OCI-LY3 (cell line): ENCODE data around the gene HIPK1.
A peak's percentile ranks its signal among the peaks of the same experiment; 100 is the strongest.

Experiments
- EZH2phosphoT487 ChIP-seq: fragments of 200-600 bp; shearing (Covaris generic); IDR thresholded peaks from 2 replicates; pipeline ENCODE4 v1.6.1; 2018; ENCODE audit warnings: antibody characterized with exemption, mixed run types, low read depth
- TF ChIP-seq, protein P1 (sequence below): fragments of 200-600, 300-600 bp; sonication (generic); IDR thresholded peaks from 2 replicates; pipeline ENCODE4 v1.5.1; 2014; ENCODE audit warnings: antibody characterized with exemption, low read length, low read depth

DNA sequence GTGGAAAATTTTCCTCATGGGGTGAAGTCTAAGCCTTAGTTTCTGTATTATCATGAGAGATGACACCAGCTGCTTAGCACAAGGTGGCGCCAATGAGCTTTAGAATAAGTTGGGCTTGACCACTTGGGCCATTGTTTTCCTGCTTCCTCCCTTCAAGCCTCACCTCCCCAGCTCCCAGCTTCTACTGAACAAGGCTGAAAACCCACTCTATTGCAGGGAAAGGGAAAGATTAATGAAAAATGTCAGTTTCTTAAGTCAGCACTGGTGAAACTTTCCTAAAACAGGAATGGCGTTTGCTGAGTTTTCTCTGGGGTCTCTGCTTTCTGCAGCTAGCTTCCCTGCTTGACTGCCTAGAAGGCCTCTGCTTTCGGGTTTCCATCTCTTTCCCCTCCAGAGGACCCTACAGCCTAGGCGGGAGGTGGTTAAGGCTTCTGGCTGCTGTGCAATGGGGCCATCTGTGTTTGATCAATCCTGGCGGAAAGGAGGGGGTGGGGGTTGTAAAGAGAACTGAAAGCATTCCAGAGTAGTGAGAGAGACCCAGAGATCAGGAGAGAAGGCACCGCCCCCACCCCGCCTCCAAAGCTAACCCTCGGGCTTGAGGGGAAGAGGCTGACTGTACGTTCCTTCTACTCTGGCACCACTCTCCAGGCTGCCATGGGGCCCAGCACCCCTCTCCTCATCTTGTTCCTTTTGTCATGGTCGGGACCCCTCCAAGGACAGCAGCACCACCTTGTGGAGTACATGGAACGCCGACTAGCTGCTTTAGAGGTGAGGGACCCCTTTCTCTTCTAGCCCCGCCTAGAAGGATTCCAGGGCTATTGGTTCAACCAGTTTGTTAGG is 50.0 kb downstream of the HIPK1 start, which contains the start of gene OLFML3:
- TF ChIP-seq, protein P1, sequence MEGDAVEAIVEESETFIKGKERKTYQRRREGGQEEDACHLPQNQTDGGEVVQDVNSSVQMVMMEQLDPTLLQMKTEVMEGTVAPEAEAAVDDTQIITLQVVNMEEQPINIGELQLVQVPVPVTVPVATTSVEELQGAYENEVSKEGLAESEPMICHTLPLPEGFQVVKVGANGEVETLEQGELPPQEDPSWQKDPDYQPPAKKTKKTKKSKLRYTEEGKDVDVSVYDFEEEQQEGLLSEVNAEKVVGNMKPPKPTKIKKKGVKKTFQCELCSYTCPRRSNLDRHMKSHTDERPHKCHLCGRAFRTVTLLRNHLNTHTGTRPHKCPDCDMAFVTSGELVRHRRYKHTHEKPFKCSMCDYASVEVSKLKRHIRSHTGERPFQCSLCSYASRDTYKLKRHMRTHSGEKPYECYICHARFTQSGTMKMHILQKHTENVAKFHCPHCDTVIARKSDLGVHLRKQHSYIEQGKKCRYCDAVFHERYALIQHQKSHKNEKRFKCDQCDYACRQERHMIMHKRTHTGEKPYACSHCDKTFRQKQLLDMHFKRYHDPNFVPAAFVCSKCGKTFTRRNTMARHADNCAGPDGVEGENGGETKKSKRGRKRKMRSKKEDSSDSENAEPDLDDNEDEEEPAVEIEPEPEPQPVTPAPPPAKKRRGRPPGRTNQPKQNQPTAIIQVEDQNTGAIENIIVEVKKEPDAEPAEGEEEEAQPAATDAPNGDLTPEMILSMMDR = peak; percentile 68
- no peak for TF ChIP-seq EZH2phosphoT487
